Lung microvascular endothelial cell (primary cell): ENCODE measurements around the gene ENOX1. TPM values are rescaled to one million over a fixed set of nuclear protein-coding genes. Genes with fewer than 3 reads are reported as not detected.
A peak's percentile ranks its signal among the peaks of the same experiment; 100 is the strongest.

Experiments used
- DNase-seq, 2 donors: peaks; one replicate each; pipeline versions ENCODE4 v3.0.0 to v3.0.0-alpha.2; 2010; ENCODE audit warnings: low read depth in 2 of 2
- total RNA-seq: library from RNA; depleted of rRNA; stranded (reverse); fragments of >200 nt; gene quantifications from 2 replicates; pipeline ENCODE4 v1.2.1, GENCODE V29; 2014

Gene ENOX1
- total RNA-seq, 1 donor from 2014 or later = under 0.01 TPM

DNA sequence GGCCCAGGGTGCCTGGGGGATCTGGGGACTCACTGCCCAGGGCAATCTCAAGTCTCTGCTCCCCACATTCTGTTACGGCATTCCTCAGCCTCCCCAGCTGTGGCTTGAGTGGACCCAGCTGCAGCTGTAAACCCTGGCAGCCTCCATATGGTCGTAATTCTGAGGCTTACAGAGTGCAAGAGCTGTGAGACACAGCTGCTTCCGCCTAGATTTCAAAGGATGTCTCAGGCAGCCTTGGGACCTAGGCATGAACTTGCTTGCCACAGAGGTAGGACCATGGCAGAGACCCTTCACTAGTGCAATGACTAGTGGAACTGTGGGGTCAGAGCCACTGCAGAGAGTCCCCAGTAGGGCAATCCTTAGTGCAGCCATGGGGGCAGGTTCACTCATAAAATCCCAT, 297.5 kb downstream of the ENOX1 start:
- DNase-seq = no peak

DNA sequence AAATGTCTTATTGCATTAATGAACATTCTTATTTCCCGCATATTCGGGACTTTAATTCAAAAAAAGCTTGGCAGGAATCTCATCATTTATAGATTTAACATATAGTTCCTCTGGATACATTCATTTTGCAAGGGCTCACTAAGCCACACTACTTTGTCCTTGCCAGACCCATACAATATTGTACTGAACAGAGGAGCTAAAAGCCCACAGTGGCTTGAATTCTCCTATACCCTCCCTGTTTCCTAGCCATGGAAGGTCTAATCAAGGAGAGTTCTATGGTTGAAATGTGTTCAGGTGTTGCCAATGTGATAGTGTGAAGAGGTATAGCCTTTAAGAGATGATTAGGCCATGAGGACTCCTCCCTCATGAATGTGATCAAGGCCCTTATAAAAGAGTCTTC, 298.9 kb downstream of the ENOX1 start:
- no peak for DNase-seq

DNA sequence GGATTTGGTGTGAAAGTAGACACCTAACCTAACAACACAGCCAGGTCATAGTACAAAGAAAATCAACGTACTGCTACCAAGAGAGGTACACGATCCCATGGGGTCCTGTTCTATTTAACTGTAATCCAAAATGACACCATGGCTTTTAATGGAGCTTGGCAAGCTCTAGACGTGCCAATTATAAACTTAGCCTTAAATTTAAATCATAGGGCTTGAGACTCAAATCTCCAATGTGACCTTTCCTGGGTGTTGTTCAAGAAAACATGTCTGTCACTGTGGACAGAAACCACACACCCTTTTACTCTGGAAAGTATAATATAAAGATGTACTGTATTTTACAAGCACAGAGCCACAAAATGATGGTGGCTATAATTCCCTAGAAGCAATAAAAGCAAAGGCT, 299.3 kb downstream of the ENOX1 start:
- DNase-seq = no peak

DNA sequence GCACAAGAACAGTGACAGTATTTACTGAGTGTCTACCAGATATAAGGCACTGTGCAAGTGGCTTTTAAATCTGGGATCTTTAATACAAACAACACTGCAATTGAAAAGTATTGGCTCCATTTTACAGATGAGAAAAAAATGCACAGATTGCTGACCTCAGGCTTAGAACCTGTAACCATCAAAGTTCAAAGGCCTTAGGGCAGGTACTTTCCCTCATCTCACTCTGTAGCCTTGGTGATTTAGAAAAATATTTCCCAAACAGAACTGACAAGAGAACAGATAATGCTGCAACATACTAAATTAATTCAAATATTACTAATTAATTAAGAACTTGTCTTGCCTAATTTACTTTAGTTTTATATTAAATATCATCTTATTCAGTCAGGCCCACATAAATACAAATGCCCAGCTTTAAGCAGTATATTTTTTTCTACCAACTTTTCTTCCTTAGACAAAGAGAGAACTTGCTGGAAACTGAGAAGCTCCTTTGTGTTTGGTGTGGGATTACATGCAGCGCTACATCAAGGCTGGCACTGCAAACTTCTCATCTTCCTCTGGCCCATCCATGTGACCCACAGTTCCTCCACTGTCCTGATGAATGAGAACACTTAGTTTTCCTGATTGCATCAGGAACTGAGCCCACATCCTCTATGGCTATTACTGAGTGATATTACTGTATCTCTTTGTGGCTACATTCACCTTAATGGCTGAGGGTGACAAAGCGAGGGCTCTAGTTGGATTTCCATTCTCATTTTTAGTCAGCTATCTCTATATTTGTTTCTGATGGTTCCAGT, 302.1 kb downstream of the ENOX1 start:
- DNase-seq = peak in 1 of 2 donors; percentile 5

DNA sequence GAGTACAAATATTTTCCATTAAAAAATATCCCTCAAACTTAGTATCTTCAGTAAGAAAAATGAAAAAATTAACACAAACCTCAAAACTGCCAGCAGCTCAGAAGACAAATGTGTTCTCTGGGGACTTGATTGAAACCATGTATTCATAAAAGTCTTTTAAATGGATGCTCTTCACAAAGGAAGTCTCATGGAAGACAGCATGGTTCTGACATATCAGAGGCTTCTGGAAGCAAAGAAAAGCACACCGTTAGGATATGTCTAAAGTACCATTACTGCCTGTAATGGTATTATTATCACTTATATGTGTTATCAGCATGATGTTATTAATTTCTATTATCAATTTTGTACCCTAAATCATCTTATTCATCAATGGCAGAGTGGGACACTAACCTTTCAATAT, 302.8 kb downstream of the ENOX1 start:
- no peak for DNase-seq

DNA sequence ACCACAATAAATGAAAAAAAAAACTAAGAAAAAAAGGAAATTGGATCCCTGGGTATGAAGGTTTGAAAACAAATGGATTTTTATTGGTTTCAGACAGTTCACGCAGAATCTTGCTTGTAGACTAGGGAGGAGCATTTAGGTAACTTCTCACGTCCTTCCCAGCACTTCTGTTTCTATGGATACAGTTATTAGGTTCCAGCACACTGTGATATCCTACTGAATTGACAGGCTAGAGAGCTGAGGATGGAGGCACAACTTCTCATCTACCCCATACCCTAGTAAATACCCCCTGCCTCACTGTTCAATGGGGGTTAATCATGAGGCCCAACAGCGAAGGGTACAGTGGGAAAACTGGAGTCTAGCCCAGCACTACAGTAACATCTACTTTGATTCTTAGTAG, 304.1 kb downstream of the ENOX1 start:
- no peak for DNase-seq

DNA sequence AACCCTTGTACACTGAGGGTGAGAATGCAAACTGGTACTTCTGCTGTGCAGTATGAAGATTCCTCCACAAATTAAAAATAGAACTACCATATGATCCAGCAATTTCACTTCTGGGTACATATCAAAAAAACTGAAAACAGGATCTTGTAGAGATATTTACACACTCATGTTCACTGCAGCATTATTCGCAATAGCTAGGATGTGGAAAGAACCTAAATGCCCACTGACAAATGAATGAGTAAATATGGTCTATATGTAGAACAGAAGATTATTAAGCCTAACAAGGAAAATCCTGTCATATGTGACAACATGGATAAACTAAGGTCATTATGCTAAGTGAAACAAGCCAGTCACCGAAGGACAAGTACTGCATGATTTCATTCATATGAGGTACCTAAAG, 304.7 kb downstream of the ENOX1 start:
- DNase-seq = no peak

DNA sequence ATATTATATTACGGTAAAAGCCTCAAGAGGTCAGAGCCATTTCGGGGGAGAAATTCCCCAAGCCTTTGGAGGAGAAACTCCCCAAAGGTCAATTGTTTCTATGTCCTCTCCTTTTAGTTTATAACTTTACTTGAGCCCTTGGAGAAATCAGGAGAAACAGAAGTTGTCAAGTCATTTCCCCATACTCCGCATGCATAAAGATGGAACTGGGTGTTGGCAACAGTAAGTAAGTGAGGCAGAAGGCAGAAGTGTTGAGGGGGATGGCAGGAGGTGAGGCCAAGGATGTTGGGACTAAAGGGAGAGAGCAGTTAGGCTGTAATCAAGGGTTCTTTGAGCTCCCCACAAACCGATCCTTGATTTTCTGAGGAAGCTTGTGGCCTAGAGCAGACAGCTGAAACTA, 307.9 kb downstream of the ENOX1 start:
- no peak for DNase-seq

DNA sequence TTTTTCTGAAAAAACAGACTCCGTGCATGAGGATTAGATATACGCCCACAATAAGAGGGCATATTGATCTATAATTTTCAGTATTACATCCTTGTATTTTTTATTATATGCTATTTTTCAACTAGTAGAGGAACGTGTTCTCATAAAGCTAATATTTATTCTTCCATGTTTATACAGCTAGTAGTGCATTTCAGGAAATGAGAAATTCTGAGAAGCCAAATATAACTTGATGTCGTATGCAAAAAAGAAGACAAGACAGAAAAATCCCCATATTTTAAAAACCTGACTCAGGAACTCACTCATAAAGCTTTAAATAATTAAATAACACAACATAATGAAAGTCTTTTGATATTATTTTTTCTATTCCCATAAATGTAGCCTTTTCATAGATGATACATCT, 308.6 kb downstream of the ENOX1 start:
- DNase-seq = peak; percentile 23 to 24

DNA sequence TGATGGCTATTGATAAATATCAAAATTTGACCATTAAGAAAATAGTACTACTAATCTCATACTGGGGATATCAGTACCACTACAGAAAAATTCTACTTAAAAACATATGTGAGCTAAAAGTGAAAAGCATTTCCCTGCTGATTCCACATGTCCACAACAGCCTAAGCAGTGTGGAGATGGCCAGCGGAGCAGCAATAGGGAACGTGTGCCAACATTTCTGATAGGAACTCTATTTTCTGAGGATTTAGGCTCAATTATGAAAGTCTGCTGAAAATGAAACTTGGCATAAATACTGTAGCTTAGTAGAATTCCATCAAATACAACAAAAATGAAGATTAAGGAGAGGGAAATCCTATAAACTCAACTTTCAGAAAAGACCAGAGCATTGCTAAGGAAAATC, 311.6 kb downstream of the ENOX1 start:
- DNase-seq = no peak

DNA sequence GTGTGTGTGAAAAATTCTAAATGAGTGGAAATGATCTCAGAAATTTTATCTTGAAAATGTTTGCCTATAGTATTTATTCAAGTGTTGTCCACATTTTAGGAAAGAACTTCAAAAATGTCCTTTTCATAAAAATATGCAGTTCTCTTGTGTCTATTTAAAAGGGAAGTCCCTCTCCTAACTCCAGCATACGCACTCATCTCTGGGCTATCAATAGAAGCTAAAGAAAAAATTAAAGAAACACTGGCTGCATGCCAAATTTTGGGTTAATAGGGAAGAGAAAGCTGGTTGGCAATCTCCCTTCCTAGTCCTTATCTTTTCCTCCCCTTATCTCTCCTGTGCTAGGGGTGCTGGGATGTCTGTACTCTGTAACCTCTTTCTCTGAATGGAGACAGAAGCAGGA, 313.3 kb downstream of the ENOX1 start:
- DNase-seq = peak; percentile 18 to 44

DNA sequence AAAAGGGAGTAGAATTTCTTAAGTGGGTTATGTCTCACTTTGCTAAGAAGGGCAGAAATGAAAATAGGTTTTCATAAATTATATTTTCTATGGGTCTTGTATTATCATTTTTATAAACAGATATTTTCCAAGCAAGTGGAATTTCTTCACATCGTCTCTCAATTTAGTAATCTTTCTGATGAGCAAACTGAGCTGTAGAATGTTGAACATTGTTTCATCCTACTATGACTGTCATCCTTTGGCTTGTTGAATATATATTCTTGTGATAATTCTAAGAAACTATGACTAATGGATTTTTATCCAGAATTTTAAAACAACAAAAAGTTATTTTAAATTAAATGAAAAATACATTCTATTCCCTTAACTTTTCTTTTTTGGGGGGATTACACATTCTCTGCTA, 313.8 kb downstream of the ENOX1 start:
- no peak for DNase-seq

DNA sequence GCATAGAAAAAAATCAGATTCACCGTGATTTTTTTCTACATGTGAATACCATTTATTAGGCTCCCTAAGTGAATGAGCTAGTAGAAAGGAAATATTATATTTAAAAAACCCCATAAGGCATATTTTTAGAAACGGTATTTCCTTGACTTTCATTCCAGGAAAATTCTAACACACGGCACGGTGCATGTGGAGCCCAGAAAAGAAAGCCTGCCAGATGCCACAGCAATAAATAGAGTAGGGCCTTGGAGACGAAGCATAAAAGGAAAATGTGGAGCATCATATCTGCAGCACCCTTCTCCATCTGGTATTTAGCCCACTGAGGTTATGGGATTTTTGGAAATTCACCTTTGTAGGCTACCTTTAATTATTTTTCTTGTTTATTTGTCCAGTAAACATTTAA, 314.4 kb downstream of the ENOX1 start:
- DNase-seq = peak; percentile 2 to 3

DNA sequence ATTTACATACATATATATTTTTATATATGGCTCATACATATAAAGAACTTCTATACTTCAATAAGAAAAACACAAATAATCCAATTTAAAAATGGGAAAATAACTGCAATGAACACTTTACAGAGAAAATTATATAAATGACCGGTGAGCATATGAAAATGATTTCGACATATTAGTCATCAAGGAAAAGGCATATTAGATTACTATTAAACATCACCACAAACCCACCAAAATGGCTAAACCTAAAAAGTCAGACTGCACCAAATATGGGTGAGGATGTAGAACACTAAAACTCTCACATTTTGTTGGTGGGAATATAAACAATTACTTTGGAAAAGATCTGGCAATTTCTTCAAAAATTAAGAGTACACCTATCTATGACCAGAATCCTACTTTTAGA, 316.2 kb downstream of the ENOX1 start:
- no peak for DNase-seq

DNA sequence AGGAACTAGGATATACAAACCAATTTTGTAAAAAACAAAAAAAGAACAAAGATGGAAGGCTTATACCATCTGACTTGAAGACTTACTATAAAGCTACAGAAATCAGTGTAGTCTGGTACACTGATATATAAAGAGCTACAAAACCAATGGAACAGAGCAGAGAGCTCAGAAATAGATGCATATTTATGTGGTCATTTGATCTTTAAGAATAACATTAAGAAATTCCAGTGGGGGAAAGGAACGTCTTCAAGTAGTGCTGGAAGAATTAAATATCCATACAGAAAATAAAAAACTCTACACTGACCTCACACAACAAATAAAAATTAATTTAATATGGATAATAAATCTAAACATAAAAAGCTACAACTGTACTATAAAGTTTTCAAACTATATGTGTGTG, 317.0 kb downstream of the ENOX1 start:
- no peak for DNase-seq

DNA sequence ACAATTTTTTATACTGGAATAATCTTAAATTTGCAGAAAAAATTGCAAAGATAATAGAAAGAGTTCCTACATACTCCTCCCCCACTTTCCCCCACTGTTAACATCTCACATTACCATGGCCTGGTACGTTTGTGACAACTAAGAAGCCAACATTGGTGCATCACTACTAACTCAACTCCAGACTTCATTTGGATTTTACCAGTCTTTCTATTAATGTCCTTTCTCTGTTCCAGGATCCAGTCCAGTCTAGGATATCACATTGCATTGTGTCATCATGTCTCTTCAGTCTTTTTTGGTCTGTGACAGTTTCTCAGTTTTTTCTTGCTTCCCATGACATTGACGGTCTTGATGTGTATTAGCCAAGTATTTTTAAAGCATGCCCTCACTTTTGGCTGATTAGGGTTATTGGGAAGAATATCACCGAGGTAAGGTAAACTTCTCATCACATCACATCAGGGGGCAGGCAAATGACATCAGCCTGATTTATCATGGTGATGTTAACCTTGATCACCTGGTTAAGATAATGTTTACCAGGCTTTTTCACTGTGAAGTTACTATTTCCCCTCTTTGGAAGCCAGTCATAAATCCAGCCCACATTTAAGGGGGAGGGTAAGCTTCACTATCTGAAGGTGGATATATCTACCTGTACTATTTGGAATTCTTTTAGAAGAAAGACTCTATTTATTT, 322.1 kb downstream of the ENOX1 start:
- DNase-seq = no peak

DNA sequence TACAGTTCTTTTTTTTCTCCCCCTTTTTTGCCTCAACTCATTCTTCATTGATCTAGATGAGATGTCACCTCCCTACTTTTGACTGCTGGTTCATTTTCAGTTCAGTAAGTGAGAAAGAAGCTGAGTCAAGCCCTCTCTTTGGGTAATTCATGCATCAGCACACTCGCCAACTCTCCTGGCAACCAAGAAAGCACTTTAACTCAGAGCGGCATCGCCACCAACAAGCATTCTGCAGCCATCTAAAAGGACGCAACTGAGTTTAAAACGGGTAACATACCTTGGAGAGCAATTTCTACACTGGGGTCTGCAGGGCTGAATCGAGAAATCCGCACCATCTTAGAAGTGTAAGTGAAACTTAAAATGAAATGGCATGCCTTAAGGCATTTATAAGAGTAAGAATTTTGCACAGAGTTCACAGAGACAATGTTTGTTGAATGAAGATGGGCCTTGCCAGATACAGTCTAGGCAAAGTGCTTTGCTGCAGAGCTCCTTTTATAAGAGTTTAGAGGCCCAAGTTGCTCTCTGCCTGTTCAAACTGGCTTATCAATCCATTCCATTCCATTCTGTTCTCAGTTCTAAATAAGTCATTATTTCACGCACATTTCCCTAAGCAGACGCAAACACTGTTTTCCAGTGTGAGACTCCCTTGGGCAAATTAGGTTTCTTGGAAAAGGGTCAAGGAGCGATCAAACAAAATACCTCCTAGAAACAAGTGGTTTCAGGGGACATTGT, 338.0 kb downstream of the ENOX1 start:
- DNase-seq = no peak

DNA sequence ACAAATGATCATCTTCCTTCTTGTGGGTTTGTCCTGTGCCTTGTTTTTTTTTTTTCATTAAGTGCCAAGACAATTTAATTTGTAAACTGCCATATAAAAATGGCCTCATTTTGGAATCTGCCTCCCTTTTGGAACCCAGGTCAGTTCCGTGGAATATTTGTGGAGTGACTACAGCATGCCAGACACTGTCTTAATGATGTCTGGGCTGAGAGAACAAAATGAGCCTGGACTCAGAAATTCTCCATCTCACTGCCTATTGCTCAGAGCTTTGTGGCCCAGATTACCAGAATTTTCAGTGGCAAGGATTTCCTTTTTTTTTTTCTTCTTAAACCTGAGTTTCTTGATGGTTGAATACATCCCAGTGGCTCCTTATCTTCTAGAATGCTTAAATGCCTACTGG, 340.6 kb downstream of the ENOX1 start:
- DNase-seq = no peak

DNA sequence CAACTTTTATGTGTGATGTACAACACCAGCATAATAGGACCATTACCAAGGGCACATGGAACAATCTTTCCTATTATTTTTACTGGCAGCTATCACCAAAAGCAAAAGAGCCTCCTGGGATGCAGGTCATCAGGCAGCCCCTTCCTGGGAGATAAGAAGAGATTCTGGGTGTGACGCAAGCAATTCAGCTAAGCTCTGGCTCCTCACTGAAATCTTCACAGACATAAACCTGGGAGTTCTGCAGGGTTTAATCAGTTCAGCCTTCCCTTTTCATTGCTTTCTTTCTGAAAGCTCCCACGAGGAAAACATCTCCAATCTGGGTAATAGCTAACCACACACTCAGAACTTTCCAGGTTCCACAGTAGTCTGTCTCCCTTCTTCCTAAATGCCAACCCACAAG, 341.1 kb downstream of the ENOX1 start:
- DNase-seq = no peak

DNA sequence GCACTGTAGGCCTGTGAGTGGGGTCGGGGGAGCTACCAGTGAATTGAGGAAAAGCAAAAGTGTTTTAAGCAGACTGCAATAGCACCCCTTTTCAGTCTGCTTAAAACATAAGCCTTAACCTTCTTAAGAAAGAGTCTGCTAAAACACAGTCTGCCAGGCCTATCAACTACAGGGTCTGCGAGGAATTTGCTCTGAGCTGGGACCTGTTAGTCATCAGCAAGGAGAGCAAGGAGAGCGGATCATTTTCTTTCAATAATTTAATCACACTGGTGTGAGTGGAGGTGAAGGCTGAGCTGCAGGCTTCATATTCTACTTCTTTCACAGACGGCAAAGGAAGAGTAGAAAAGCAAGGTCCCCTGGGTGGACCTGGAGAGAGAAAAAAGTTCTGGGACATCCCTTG, 342.7 kb downstream of the ENOX1 start:
- no peak for DNase-seq

DNA sequence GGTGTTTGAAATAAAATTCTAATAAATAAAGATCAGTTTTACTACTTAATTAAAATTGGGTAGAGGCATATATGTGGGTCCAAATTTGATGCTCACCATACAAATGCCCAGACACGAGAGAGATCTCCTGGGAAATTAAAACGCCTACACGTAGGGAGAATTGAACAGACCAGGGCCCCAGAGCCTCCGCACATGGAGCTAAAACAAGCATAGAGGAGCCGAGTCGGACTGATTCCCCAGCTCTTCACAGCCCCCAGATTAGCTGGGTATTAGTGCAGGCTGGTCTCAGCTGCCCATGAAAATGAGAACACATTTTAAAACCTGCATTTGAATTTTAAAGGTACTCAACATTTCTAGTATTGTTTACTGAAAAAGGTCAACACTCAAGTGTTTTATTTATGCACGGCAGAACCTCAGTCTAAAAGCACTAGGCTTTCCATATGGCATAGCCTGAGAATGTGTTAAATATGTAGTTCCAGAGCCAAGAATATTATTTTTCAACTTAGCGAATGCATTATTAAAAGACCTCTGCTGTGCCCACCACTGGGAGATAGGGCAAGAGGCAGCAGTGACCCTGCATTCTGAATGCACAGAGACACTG, 344.8 kb downstream of the ENOX1 start:
- no peak for DNase-seq

DNA sequence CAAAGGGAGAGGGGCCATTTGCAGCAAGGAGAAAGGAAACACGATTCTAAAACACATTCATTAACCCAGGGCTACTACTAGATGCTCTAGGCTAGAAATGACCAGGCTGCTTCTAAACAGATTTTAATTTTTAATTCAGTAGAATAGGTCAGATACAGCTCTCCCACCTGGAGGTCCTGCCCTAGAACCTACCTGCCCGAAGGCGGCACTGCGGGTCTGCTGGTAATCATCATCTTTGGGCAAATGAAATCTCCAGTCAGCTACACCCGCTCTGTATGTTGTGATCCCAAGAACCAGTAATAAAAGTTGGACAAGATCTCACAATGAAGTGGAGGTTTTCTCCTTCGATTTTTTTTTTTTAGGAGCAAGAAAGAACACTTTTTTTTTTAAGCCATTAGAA, 345.3 kb downstream of the ENOX1 start:
- no peak for DNase-seq
